ENCODE results near the gene ADD3.
A peak's percentile ranks its signal among the peaks of the same experiment; 100 is the strongest.

The ADD3 gene

GRCh38 chr10:110068780-110069179 lies 61.0 kb downstream of the ADD3 start:
- DNase-seq (ENCODE audit: low spot score) = no peak

GRCh38 chr10:110069502-110069982 lies 61.8 kb downstream of the ADD3 start:
- peak; percentile 47 for DNase-seq (ENCODE audit: low spot score)

DNA sequence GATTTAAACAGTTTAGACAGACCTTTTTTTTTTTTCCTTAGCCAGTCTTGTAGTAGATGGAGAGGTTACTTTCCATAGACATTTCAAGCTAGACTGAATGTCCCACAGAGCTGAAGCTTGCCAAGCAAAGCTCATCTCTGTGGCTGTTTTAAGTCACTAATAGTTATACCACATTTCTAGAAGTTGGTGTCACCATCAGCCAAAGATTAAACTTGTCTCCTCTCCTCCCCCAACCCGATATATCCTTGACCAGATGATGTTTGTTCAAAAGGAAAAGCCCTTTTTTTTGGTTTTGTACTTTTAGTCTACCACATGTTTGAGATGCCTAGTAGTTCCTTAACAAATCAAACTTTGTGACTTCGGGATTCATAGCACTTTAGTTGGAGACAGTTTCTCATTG lies 66.1 kb downstream of the ADD3 start:
- no peak for DNase-seq (ENCODE audit: low spot score)

DNA sequence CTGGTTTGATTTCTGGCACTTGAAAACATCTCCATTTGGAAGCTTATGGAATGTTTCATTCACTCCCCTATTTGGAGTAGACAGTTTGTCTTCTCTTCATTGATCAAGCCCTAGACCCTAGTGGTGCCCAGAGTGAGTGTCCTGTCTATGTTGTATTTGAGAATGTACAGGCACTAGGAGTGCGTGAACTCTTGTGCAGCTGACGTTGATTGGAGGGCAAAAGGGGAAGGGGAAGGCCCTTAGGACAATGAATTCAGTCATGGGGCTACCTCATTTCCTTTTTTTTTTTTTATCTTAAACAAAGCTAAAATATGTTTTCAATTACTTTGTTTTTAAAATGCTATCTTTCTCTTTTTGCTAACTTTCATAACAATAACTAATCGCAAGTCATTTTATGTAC lies 66.5 kb downstream of the ADD3 start:
- peak; percentile 22 for DNase-seq (ENCODE audit: low spot score)

GRCh38 chr10:110074758-110075671 lies 67.2 kb downstream of the ADD3 start:
- no peak for DNase-seq (ENCODE audit: low spot score)

GRCh38 chr10:110075686-110076085 lies 67.9 kb downstream of the ADD3 start:
- no peak for DNase-seq (ENCODE audit: low spot score)

DNA sequence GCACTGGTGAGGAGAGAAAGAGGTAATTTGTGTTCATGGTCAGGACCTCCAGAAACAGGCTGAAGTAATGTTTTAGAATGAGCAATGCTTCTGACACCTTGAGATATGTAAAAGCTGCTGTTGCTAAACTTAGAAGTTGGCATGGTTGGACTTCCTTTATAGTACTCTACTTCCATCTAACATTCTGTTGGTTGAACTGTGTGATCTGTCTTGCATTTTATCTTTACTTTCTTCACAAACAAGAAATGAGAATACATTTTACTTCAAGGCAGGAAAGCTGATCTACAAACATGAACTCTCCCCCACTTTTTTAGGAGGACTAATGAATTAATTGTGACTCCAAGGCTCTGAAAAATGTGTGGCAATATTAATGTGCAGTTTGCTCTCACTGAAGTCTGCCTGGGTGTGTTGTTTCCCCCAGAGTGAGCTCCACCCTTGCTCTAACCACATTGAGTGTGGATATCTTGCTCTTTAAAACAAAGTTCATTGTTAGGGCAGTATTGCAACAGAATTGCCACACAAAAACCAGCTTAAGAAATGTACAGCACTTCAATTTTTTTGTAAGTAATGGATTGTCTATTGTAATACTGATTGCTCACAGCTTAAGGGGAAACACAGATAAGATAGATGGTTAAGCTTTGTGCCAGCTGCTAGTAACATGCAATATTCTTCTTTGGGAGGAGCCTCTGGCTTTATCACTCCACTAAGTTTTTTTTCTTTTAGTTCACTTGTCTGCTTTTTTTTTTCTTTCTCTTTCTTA lies 69.0 kb downstream of the ADD3 start:
- peak; percentile 14 for DNase-seq (ENCODE audit: low spot score)

GRCh38 chr10:110077436-110078130 lies 69.8 kb downstream of the ADD3 start:
- DNase-seq (ENCODE audit: low spot score) = no peak

DNA sequence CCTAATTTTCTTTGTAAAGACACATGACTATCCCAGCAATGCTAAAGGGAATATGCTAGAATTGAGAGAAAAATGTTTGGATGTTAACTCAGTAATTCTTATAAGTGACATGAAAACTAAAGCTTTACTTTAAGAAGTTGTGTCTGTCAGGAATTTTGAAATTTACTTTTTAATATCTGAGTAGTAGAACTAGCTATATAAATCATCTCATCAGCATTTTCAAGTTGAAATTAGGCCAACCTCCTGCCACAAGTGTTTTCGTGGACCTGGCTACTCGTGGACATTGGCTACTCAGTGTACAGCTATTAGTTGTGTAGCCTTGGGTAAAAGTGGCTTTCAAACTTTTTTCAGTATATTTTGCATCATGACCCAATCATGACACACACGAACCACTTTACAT lies 70.5 kb downstream of the ADD3 start:
- no peak for DNase-seq (ENCODE audit: low spot score)

- no peak for DNase-seq (ENCODE audit: low spot score)
Observed at GRCh38 chr10:110081911-110082310, 74.1 kb downstream of the ADD3 start.

DNA sequence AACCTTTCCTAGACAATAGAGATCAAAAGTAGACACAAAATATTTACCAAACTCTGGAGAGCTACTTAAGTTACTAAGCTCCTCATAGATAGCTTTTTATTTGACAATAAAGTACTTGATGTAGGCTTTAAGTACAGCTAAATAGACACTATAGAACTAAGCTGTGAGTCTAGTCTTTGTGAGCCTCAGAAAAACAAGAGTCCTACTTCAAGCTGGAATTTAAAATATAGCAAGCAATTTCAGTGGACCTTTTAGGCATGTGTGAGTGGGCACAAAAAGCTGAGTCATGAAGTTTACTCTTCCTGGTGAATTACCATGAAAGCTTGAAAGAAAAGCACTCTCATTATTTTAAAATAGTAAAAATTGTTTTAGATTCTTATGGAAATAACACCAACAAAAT lies 76.1 kb downstream of the ADD3 start:
- DNase-seq (ENCODE audit: low spot score) = no peak

DNA sequence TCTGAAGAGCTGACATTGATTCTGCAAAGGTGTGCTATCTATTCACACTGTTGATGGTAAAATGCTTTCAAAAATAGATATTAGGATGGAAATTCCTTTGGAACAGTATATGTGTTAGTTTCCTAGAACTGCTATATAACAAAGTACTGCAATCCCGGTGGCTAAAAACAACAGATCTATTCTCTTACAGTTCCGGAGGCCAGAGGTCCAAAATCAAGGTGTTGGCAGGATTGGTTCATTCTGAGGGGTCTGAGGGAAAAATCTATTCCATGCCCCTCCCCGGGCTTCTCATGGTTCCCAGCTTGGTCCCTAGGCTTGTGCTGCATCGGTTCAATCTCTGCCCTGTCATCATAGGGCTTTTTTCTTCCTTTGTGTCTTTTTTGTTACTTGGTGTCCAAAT lies 79.9 kb downstream of the ADD3 start:
- no peak for DNase-seq (ENCODE audit: low spot score)

- no peak for DNase-seq (ENCODE audit: low spot score)
Observed at GRCh38 chr10:110088367-110089104, 80.8 kb downstream of the ADD3 start.

- DNase-seq (ENCODE audit: low spot score) = no peak
Observed at GRCh38 chr10:110091830-110092229, 84.0 kb downstream of the ADD3 start.

DNA sequence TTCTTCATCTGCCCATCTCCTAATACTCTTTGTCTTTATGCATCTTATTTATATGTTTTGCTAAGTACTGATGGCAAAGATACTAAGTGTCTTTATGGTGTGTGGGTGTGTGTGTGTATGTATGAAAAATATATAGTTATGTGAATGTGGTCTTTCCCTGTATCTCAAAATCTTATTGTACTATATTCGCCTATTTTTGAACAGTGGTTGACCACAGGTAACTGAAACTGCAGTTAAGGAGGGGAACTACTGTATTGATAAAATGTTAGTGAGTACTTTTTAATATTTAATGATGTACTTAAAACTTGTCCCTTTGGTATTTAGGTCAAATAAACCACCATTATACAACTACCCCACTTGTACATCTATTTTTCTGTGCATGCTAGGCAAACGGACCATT lies 85.9 kb downstream of the ADD3 start:
- no peak for DNase-seq (ENCODE audit: low spot score)

GRCh38 chr10:110094786-110095185 lies 87.0 kb downstream of the ADD3 start:
- no peak for DNase-seq (ENCODE audit: low spot score)

DNA sequence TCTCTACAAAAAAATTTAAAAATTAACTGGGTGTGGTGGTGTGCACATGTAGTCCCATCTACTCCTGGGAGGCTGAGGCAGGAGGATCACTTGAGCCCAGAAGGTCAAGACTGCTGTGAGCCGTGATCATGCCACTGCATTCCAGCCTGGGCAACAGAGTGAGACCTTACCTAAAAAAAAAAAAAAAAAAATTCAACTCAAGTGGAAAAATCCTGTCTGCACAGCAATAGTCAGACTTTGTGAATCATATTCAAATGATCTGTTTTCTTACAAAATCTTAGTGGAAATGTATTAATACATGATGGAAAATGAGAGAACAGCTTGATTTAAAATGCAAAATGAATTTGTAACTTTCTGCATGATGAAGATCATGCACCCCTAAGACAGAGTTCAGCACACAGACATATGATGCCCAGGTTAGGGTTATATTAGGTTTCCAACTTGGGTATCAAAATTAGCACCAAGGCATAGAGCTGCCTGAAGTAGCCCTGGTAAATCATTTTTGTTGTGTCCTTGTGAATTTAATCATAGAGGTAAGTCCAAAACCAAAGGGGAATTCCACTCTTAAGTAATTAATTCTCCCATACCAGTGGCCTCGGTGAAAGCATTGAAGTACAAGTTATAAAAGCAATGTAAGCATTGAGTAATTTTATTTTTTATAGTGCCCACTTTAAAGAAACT lies 93.8 kb downstream of the ADD3 start:
- DNase-seq (ENCODE audit: low spot score) = no peak

DNA sequence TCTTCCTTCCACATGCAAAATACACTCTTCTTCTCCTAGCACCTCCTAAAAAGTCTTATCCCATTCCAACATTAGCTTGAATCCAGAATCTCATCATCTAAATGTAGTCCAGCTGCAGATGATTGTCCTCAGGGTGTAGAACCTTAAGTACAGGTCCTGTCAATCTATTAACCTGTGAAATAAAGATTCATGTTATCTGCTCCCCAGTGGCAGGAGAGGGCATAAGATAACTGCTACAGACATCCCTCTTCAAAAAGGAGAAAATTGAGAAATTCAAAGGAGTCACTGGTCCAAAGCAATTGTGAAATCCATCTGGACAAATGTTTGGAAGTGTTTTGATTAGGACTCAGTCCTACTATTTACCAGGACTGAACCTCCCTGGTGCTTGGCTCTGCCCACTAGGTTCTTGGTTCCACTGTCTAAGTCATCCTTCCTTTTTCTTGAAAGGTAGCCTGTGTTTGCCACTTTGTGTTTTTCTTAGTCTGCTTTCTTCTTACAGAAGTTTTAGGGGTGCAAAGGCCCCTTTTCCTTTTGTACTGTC lies 96.2 kb downstream of the ADD3 start:
- DNase-seq (ENCODE audit: low spot score) = no peak

DNA sequence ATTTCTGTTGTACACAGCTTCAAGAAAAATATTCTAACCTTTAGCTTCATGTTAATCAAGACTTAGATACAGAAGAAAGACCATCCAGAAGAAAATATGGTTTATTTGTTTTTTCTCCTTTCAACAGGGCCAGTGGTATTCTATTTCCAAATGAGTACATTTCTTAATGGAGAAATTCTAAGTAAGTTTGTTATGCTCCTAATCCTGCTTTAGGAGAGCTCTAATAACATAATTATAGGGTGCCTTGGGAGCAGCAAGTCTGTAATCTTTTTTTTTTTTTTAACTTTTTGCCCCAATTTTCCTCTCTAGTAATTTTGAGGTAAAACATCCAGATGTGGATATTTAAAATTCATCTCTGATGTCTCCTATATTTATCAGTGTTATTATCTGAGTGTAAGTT lies 98.1 kb downstream of the ADD3 start:
- no peak for DNase-seq (ENCODE audit: low spot score)

DNA sequence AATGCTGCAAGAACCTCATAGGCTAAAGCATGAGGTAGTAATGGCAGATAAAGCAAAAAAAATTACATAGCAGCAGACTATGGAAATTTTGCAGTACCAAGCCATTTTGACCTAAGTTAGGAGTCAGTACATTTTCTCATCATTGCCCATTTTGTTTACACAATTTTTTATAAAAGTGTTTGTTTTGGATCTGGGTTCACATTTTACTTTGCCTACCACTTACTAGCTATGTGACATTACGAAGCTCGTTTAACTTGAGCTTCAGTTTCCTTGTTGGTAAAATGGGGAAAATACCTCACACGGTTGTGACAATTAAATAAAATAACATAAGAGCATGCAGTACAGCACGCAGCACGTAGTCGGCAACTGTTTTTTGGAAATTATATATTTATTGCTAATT lies 99.6 kb downstream of the ADD3 start:
- no peak for DNase-seq (ENCODE audit: low spot score)

DNA sequence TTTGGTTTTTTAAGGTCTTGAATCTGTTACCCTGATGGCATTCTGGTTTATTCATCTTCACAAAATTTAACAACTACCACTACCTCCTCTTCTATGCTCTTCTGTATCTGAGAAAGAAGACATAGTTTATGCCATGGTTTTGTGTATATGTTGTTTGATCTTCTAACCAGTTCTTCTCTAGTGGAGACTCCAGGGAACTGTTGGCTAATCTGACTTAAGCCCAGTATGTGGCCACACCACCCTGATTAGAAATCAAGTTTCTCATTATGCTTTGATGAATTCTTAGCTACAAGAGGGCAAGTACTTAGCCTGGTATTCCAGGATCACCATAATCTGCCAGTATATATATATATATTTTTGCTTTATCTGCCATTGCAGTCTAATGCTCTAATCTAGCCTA lies 100.1 kb downstream of the ADD3 start:
- no peak for DNase-seq (ENCODE audit: low spot score)
